ENCODE results near the gene PNMA6E.
"Not testable (repeated sequence)": the region's sequence is repeated elsewhere in the genome, so short reads cannot be mapped to it uniquely, and the experiment has no call there.

PNMA6E gene

GRCh38 chrX:153407736-153408135, 6.6 kb upstream of the PNMA6E start:
- no peak for DNase-seq

GRCh38 chrX:153406903-153407302, 5.8 kb upstream of the PNMA6E start:
- DNase-seq, result no peak

DNA sequence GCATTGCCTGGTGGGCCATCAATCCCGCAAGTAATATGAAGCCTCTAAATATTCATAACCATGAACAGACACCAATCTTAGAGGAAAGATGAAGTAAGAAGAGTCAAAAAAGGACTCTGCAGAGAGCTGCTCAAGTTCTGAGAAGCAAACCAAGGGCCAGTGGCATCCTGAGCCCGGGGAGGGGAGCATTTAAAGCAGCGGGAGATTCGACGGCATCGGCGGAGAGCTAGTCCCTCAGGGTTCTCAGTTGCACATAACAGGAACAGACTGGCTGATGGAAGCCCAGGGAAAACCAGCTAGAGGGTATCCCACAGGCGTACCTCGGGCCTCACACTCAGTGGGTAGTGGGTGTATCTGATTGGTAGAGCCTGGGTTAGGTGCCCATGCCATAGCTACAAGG, 4.9 kb upstream of the PNMA6E start:
- no peak for DNase-seq

- DNase-seq, result no peak
These were observed 4.3 kb upstream of the PNMA6E start for GRCh38 chrX:153405426-153405825.

DNA sequence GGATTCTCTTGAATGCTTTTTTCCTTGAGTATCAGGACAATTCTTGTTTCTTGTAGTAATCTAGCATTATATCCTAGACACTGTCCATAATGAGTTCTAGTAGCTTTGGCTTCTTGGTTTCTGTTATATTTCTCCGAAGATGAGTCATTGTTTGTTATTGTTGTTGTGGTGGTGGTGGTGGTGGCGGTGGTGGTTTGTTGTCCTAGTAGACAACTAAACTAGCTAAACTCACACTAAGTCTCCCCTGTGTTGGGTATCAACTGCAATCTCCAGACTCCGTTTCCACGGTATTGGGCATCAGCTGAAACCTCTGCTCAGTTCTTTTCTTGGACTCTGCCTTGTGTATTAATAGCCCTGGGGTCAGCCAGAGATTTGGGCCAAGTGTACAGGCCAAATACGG, 3.2 kb upstream of the PNMA6E start:
- DNase-seq, result not testable (repeated sequence)

DNA sequence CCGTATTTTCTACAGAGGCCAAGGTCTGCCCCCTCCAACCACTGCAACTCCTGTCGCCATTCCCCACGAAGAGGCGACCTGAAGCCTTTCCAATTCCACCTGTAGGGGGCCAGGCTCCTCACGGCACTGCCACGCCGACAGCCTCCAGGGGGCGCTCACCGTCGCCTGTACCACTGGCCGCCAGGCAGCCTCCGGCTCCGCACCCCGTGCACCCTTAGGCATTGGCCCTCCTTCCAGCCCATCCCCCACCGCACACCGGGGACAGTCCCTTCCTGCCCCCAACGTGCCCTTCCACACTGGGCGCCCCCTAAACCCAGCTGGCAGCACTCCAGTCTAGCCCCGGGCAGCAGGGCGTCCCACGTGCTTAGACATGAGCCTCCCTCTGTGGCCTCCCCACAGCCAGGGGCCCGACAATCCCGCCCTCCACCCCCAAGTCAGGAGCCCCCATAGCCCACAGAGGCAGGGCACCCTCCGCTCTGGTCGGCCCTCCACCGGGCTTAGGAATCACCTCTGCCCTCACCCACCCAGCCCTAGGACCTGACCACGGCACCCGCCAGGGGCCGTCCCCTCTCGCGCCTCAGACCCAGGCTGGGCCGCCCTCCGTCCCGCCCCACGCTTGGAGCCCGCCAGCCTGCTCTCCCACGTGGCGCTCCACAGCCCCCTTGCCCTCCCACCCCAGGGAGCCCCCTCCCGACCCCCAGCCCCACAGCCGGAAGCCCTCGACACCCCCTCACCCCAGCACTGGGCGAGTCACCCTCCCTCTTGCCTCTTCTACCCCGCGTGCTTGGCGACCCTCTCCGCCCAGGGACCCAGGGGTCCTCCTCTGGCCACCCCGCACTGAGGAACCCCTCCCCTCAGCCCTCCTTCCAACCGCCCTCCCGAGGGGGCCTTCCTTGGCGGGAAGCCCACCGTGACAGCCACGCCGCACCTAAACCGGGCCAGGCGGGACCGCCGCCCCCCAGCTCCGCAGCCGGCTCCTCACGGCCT, 711 bp downstream of the PNMA6E start:
- no peak for DNase-seq

DNA sequence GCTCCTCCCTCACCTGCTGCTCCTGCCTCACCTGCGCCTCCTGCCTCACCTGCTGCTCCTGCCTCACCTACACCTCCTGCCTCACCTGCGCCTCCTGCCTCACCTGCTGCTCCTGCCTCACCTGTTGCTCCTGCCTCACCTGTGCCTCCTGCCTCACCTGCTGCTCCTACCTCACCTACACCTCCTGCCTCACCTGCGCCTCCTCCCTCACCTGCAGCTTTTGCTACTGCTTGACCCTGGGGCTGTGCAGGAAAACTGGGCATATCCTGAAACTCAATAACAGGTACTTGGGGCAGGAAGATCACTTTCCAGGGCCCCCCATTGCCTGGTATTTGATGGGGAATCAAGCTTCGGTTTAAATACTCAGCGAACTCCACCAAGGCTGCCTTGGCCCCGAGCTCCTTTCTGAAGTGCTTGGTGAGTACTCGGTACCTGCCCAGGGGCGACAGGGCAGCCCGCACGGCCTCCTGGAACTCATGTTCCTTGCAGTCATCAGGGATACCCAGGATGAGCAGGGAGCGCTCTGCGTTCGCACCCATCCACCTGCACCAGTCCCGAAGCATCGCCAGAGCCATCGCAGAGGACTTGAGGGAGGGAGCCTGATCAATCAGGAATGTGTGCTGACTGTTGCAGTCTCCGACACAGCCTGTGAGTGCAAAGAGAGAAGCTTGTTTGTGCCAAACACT, 2.7 kb downstream of the PNMA6E start:
- no peak for DNase-seq

DNA sequence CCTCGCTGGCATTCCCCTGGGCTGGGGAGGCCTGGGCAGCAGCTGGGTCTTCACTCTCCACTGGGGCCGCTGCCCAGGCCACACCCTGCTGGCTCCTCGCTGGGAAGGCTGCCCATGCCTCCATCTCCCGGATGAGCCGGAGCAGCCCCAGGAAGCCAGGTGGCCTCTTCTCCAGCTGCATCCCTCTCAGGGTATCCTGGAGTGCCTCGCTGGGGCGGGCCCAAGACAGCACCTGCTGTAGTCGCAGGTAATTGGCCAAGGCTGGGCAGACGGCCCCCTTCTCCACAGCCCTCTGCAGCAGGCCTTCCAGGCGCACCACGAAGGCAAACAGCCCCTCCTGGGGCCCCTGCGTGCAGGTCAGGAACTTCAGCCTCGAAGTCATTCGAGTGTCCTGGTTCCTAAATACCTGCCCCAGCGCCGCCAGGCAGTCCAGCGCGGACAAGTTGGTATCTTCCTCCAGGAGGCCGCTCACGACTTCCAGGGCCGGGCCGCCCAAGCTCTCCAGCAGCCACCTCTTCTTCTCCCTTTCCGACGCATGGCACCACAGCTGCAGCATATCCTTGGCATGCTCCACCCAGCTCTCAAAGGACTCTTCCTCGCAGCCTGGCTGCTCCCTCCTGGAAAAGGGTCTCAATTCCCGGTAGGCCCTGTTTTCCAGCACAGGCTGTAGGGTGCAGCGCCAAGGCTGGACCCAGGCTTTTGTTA, 3.7 kb downstream of the PNMA6E start:
- no peak for DNase-seq

DNA sequence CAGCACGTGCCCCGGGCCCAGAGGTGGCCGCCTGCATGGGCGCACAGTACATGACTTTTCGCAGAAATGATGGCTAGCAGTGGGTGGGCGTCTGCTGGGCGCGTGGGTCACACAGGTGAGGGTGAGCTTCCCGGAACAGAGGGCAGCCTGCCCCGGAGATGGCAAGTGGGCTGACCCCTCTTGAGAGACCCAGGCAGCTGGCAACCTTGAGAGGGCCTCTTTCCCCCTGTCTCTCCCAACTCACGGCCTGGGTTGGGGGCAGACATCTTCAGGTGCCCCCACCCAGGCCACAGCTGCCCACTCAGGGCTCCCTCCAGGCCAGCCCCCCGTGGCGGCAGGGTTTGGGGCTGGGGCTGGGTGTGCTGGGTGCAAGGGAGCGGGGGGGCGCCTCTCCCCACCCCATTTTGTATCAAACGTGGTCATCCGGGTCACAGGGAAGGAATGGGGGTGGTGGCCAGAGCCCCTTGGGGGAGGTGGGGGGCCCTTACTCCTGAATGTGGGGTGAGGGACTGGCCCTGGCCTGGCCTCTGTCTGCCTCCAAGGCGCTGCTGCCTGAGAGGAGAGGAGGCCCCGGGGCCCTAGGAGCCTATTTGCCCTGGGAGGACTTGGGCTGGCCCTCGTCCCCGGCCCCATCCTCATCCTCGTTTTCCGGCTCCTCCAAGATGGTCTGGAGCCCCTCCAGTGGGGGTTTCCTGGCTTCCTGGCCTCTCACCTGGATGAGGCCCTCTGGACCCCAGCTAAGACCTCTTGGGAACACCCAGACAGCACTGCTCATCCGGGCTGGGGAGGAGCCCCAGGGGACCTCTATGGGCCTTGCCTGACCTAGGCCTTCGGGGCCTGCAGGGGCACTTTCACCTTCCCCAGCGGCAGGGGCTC, 4.6 kb downstream of the PNMA6E start:
- DNase-seq, result no peak

GRCh38 chrX:153395613-153396319, 5.4 kb downstream of the PNMA6E start:
- no peak for DNase-seq

GRCh38 chrX:153394612-153395011, 6.5 kb downstream of the PNMA6E start:
- DNase-seq, result no peak

- DNase-seq, result no peak
These were observed 8.4 kb downstream of the PNMA6E start for GRCh38 chrX:153392642-153393321.

DNA sequence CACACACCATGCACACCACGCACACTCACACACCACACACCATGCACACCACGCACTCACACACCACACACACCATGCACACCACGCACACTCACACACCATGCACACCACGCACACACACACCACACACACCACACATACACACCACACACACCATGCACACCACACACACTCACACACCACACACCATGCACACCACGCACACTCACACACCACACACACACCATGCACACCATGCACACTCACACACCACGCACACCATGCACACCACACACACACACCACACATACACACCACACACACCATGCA, 11.7 kb downstream of the PNMA6E start:
- not testable (repeated sequence) for DNase-seq

GRCh38 chrX:153388722-153389459, 12.3 kb downstream of the PNMA6E start:
- DNase-seq, result no peak

DNA sequence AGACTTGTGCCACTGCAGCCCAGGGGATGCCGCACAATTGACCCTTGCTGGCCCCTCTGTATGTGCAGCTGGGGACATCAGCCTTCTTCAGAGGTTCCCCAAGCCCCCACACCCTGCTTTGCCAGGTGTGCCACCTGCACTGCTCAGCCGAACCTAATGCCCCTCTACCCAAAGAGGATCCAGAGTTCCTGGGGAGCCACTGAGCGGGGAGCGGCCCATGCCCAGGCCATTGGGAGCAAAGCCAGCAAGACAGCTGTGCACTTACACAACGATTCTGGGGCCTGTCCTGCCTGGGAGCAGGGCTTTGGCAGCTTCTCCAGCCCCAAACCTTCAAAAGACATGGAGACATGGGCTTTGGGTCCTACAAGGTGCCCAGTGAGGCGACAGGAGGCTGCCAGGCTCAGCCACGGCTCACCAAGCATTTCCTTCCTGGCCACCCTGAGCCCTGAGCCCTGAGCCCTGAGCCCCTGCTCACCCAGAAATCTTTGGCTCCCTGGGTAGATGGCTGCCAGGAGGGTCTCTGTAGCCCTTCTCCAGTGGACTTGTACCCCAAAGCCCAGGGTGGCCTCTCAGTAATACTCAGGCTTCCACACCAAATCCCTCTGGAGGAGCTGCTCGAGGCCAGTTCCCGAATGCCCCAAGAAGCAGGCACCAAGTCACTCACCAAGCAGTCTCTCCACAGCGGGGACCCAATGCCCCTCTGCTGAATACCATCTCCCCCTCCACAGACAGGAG, 13.0 kb downstream of the PNMA6E start:
- DNase-seq, result no peak

DNA sequence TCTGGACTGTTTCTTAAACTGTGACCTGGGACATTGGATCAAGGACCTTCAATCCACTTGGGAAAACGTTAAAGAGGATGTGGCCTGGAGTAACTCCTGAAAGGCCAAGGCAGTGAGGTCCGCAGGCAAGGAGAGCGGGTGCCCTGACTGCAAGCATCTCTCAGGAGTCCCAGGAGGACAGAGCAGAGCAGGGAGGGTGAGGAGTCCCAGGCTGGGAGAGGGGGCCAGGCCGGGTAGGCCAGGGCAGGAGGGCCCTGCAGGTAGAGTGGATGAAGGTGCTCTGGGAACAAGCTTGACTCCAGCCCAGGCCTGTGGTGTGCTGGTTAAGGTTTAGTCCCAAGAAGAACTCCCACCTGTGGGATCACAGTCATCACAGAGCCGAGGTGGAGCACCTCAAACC, 13.8 kb downstream of the PNMA6E start:
- DNase-seq, result no peak

- DNase-seq, result no peak
These were observed 15.1 kb downstream of the PNMA6E start for GRCh38 chrX:153386097-153386496.

DNA sequence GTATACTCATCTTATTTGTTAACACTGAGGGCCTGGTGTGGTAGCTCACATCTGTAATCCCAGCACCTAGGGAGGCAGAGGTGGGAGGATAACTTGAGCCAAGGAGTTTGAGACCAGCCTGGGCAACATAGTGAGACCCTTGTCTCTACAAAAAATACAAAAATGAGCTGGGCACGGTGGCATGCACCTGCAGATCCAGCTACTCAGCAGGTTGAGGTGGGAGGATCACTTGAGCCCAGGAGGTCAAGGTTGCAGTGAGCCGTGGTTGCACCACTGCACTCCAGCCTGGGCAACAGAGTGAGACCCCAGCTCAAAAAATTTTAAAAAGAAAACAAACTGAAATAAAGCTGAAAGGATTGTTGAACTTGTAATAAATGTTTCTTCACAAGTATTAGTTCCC, 16.2 kb downstream of the PNMA6E start:
- not testable (repeated sequence) for DNase-seq

- no peak for DNase-seq
These were observed 16.8 kb downstream of the PNMA6E start for GRCh38 chrX:153384390-153384789.

Data from NK-92 treated with Interleukin-12 subunit alpha and Interleukin-12 subunit beta, amount 100 ng/mL, for 24 hours (cell line).